ENCODE measurements around the gene ECE2.

The ECE2 gene

DNA sequence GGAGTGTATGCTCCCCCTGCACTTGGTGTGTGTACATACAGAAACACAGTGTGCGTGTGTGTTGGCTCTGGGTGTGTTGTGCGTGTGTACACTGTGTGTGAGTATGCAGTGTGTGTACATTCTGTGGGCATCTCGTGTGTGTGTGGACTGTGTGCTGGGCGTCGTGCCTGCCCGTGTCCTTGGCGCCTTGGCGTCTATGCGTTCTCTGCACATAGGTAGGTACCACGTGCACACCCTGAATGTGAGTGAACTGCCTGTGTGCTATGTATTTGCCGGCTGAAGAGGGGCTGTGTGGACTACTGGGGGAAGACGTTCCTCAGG lies 481 bp upstream of the ECE2 start:
- no peak overlapping the region for H3K4me3 ChIP-seq (replicated peaks; ENCODE audit: low read depth, low read length)
- TF ChIP-seq, protein P1, sequence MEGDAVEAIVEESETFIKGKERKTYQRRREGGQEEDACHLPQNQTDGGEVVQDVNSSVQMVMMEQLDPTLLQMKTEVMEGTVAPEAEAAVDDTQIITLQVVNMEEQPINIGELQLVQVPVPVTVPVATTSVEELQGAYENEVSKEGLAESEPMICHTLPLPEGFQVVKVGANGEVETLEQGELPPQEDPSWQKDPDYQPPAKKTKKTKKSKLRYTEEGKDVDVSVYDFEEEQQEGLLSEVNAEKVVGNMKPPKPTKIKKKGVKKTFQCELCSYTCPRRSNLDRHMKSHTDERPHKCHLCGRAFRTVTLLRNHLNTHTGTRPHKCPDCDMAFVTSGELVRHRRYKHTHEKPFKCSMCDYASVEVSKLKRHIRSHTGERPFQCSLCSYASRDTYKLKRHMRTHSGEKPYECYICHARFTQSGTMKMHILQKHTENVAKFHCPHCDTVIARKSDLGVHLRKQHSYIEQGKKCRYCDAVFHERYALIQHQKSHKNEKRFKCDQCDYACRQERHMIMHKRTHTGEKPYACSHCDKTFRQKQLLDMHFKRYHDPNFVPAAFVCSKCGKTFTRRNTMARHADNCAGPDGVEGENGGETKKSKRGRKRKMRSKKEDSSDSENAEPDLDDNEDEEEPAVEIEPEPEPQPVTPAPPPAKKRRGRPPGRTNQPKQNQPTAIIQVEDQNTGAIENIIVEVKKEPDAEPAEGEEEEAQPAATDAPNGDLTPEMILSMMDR (IDR thresholded peaks at IDR 0.05; ENCODE audit: insufficient read depth, low read length, poor library complexity, severe bottlenecking) = no peak
- H3K27me3 ChIP-seq (replicated peaks; ENCODE audit: control insufficient read depth, insufficient read depth, low read length) = no peaks in the 10 kb centered on the region; the same call in 1 of the 2 replicates
- no peaks in the 10 kb centered on the region for H3K36me3 ChIP-seq (ENCODE audit: control insufficient read depth, insufficient read depth, low read length)
- no peak for DNase-seq (ENCODE audit: extremely low read depth, insufficient read length)

DNA sequence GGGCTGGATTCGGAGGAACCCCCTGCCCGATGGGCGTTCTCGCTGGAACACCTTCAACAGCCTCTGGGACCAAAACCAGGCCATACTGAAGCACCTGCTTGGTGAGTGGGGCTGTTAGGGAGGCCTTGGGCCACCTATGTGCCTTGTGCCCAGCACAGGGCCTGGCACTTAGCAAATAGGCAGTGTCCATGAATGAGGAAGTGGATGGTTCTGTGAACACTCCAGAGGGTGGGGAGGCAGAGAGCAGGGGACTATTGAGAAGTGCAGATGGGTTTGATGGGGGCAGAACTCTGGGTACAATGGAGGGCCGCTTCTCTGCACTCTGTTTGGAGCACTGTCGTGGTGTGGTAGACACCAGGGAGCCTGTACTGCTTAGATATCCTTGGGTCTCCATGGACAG lies 1.5 kb downstream of the ECE2 start:
- Histone ChIP-seq H3K4me3 (replicated peaks; ENCODE audit: low read depth, low read length) (no peak overlapping the region), H3K36me3 (ENCODE audit: control insufficient read depth, insufficient read depth, low read length) (no peaks in the 10 kb centered on the region), H3K27me3 (replicated peaks; ENCODE audit: control insufficient read depth, insufficient read depth, low read length) (no peaks in the 10 kb centered on the region; the same call in 1 of the 2 replicates)
- TF ChIP-seq, protein P1 (IDR thresholded peaks at IDR 0.05; ENCODE audit: insufficient read depth, low read length, poor library complexity, severe bottlenecking) = no peak
- DNase-seq (ENCODE audit: extremely low read depth, insufficient read length) = no peak

DNA sequence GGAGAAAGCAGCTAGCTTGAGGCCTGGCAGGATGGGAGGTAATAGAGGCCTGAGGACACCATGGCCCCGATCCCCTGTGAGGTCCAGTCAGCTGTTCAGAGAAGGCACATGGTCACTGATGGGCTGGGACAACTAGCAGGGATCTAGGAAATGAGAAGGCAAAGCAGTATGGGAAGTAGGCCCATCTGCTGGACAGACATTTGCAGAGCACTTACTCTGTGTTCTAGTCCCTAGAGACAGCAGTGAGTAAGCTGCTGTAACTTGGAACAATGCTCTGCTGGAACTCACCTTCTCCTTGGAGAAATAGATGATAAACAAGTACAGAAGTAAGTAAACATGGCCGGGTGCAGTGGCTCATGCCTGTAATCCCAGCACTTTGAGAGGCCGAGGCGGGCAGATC lies 7.1 kb downstream of the ECE2 start:
- TF ChIP-seq, protein P1 (IDR thresholded peaks at IDR 0.05; ENCODE audit: insufficient read depth, low read length, poor library complexity, severe bottlenecking) = no peak
- Histone ChIP-seq H3K4me3 (replicated peaks; ENCODE audit: low read depth, low read length) (no peak overlapping the region), H3K36me3 (ENCODE audit: control insufficient read depth, insufficient read depth, low read length) (no peaks in the 10 kb centered on the region), H3K27me3 (replicated peaks; ENCODE audit: control insufficient read depth, insufficient read depth, low read length) (no peaks in the 10 kb centered on the region; the same call in 1 of the 2 replicates)
- DNase-seq (ENCODE audit: extremely low read depth, insufficient read length) = no peak

DNA sequence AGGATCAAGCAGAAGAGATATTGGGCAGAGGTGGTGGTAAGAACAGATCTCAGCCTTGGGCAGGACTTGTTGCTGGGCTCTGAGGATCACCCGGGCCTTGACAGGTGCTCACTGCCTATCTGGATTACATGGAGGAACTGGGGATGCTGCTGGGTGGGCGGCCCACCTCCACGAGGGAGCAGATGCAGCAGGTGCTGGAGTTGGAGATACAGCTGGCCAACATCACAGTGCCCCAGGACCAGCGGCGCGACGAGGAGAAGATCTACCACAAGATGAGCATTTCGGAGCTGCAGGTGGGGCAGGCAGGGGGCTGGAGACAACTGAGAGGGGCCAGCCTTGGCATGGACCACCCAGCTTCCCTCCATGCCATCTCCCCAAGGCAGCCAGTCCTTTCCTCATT lies 7.9 kb downstream of the ECE2 start:
- no peak for DNase-seq (ENCODE audit: extremely low read depth, insufficient read length)
- H3K4me3 ChIP-seq (replicated peaks; ENCODE audit: low read depth, low read length) = no peak overlapping the region
- no peaks in the 10 kb centered on the region for H3K36me3 ChIP-seq (ENCODE audit: control insufficient read depth, insufficient read depth, low read length)
- TF ChIP-seq, protein P1 (IDR thresholded peaks at IDR 0.05; ENCODE audit: insufficient read depth, low read length, poor library complexity, severe bottlenecking) = no peak
- no peaks in the 10 kb centered on the region; the same call in 1 of the 2 replicates for H3K27me3 ChIP-seq (replicated peaks; ENCODE audit: control insufficient read depth, insufficient read depth, low read length)

DNA sequence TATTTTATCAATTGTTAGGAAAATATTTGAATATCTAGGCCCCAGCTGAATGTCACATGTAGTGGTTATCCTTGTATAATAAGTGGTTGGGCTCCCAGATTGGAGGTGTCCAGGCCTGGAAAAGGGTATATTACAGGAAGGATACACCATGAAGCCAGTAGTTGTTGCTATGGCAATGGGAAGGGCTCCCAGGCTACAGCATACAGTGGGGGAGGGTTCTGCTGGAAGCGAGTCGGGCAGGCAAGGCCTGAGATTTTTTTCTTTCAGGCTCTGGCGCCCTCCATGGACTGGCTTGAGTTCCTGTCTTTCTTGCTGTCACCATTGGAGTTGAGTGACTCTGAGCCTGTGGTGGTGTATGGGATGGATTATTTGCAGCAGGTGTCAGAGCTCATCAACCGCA lies 8.9 kb downstream of the ECE2 start:
- Histone ChIP-seq H3K36me3 (ENCODE audit: control insufficient read depth, insufficient read depth, low read length) (no peaks in the 10 kb centered on the region), H3K4me3 (replicated peaks; ENCODE audit: low read depth, low read length) (no peak overlapping the region), H3K27me3 (replicated peaks; ENCODE audit: control insufficient read depth, insufficient read depth, low read length) (no peaks in the 10 kb centered on the region; the same call in 1 of the 2 replicates)
- no peak for DNase-seq (ENCODE audit: extremely low read depth, insufficient read length)
- TF ChIP-seq, protein P1 (IDR thresholded peaks at IDR 0.05; ENCODE audit: insufficient read depth, low read length, poor library complexity, severe bottlenecking) = peak; percentile 36

DNA sequence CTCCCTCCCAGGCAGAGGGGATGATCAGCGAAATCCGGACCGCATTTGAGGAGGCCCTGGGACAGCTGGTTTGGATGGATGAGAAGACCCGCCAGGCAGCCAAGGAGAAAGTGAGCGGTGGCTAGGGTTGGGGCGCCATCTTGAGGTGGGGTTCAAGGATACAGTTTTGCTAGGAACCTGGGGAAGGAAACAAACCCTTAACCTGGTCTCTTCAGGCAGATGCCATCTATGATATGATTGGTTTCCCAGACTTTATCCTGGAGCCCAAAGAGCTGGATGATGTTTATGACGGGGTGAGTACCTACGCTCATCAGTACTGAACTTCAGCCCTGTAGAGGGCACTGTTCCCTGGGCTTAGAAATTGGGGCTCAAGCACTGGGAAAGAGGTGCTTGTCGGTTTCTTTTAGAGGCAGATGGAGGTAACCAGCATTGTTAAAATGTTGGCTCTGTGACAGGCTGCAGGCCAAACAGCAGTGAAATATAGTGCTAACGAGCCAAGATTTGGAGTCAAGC lies 13.7 kb downstream of the ECE2 start:
- DNase-seq (ENCODE audit: extremely low read depth, insufficient read length) = peak; percentile 23
- H3K4me3 ChIP-seq (replicated peaks; ENCODE audit: low read depth, low read length) = no peak overlapping the region
- no peaks in the 10 kb centered on the region; the same call in 1 of the 2 replicates for H3K27me3 ChIP-seq (replicated peaks; ENCODE audit: control insufficient read depth, insufficient read depth, low read length)
- H3K36me3 ChIP-seq (ENCODE audit: control insufficient read depth, insufficient read depth, low read length) = no peaks in the 10 kb centered on the region
- TF ChIP-seq, protein P1 (IDR thresholded peaks at IDR 0.05; ENCODE audit: insufficient read depth, low read length, poor library complexity, severe bottlenecking) = peak; percentile 73

Measured in GM06990 (cell line).